CD8-positive, alpha-beta memory T cell (primary cell): ENCODE measurements around the gene MAP2. TPM values are rescaled to one million over a fixed set of nuclear protein-coding genes. Genes with fewer than 3 reads are reported as not detected.

Experiments
- CTCF ChIA-PET: fragments of 350-600 bp; sonication (Branson Sonifier 250); formaldehyde crosslinking; loops from one replicate; lab custom pipeline; 2021; ENCODE audit warnings: antibody characterized with exemption; lab: Charles Lee
- POLR2A ChIA-PET: fragments of 350-600 bp; sonication (Branson Sonifier 250); formaldehyde crosslinking; loops from one replicate; lab custom pipeline; 2021; ENCODE audit warnings: antibody characterized with exemption; lab: Charles Lee
- DNase-seq, 5 donors: peaks; one replicate each; pipeline versions ENCODE4 v3.0.0 to v3.0.0-alpha.2; 2020 to 2022; ENCODE audit warnings: mixed read lengths in 1 of 5
- H3K27ac ChIP-seq: one replicate; pipeline ENCODE4 v1.7.0; 2013; ENCODE audit warnings: low read depth, mild to moderate bottlenecking, low read length, moderate library complexity
- H3K27me3 ChIP-seq: 2 replicates; pipeline ENCODE4 v1.7.0; 2013; ENCODE audit warnings: low read length, mild to moderate bottlenecking; ENCODE audit not compliant: insufficient read depth, poor library complexity, severe bottlenecking
- H3K36me3 ChIP-seq: 2 replicates; pipeline ENCODE4 v1.7.0; 2013; ENCODE audit warnings: mild to moderate bottlenecking, low read length, moderate library complexity; ENCODE audit not compliant: insufficient read depth
- H3K4me1 ChIP-seq: 2 replicates; pipeline ENCODE4 v1.7.0; 2013; ENCODE audit warnings: mild to moderate bottlenecking, low read length, moderate library complexity; ENCODE audit not compliant: insufficient read depth
- H3K4me3 ChIP-seq: 2 replicates; pipeline ENCODE4 v1.7.0; 2013; ENCODE audit warnings: mild to moderate bottlenecking, low read length
- H3K9me3 ChIP-seq: 2 replicates; pipeline ENCODE4 v1.7.0; 2013; ENCODE audit warnings: mild to moderate bottlenecking, low read length
- H3K27ac Mint-ChIP-seq, 8 donors: one replicate each; pipeline ENCODE4 v1.8.0; 2020 to 2021; ENCODE audit warnings: mixed read lengths in 8 of 8, mild to moderate bottlenecking in 6 of 8, inconsistent platforms in 3 of 8, moderate library complexity in 3 of 8
- H3K27me3 Mint-ChIP-seq, 2 donors: one replicate each; pipeline ENCODE4 v1.8.0; 2020 to 2021; ENCODE audit warnings: mixed read lengths in 2 of 2, mild to moderate bottlenecking in 1 of 2, moderate library complexity in 1 of 2
- H3K36me3 Mint-ChIP-seq, 3 donors: one replicate each; pipeline ENCODE4 v1.8.0; 2020 to 2021; ENCODE audit warnings: mixed read lengths in 3 of 3, inconsistent platforms in 1 of 3, mild to moderate bottlenecking in 1 of 3
- H3K4me1 Mint-ChIP-seq, 3 donors: one replicate each; pipeline ENCODE4 v1.8.0; 2020 to 2021; ENCODE audit warnings: mixed read lengths in 3 of 3, inconsistent platforms in 1 of 3, mild to moderate bottlenecking in 1 of 3
- H3K4me3 Mint-ChIP-seq, 7 donors: one replicate each; pipeline ENCODE4 v1.8.0; 2020 to 2021; ENCODE audit warnings: mixed read lengths in 7 of 7, mild to moderate bottlenecking in 6 of 7, moderate library complexity in 4 of 7, inconsistent platforms in 2 of 7
- H3K9me3 Mint-ChIP-seq, 5 donors: one replicate each; pipeline ENCODE4 v1.8.0; 2020 to 2022; ENCODE audit warnings: mixed read lengths in 5 of 5, mild to moderate bottlenecking in 3 of 5, moderate library complexity in 2 of 5, inconsistent platforms in 1 of 5
- polyA plus RNA-seq: library from polyadenylated mRNA; unstranded; fragments of 300-500 nt; fragmentation: Illumina TruSeq; gene quantifications from one replicate; pipeline ENCODE4 v1.2.3, GENCODE V29; 2021
- total RNA-seq, 2 experiments: library from RNA; stranded (reverse); gene quantifications; one replicate each; pipeline ENCODE4 v1.2.3, GENCODE V29; 2021

MAP2 gene
- total and polyA plus RNA-seq, 3 experiments from 2014 or later = 0.08 TPM; not detected in 2

DNA sequence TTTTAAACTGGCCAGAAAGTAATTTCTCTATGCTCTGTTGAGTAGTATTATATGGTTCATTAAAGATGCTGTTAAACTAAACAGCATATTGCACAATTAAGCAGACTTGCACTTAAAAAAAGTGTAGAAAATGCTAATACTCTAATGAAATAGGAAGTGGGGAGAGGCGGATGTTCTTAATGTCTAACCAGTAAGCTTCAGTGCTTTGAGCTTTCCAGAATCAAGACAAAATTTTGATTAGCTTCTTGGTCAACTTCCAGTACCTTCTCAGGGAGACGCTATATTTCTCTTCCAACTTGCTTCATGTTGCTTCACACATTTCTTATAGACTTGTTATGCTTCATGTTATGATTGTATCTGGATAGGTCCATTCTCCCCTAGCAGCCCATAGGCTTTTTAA, 89.1 kb downstream of the MAP2 start:
- no peaks in the 10 kb centered on the region for H3K4me1 ChIP-seq
- no peaks in the 10 kb centered on the region for H3K27me3 ChIP-seq
- no peak overlapping the region for H3K27ac ChIP-seq
- ChIA-PET CTCF (no interaction called here), POLR2A (no interaction called here)
- no peak for DNase-seq
- H3K9me3 ChIP-seq = no peaks in the 10 kb centered on the region
- Mint-ChIP-seq H3K9me3 (no peaks in the 10 kb centered on the region), H3K27ac (no peak overlapping the region), H3K4me3 (no peak overlapping the region), H3K4me1 (no peaks in the 10 kb centered on the region), H3K27me3 (no peaks in the 10 kb centered on the region), H3K36me3 (no peaks in the 10 kb centered on the region)
- no peak overlapping the region for H3K4me3 ChIP-seq
- no peaks in the 10 kb centered on the region for H3K36me3 ChIP-seq

DNA sequence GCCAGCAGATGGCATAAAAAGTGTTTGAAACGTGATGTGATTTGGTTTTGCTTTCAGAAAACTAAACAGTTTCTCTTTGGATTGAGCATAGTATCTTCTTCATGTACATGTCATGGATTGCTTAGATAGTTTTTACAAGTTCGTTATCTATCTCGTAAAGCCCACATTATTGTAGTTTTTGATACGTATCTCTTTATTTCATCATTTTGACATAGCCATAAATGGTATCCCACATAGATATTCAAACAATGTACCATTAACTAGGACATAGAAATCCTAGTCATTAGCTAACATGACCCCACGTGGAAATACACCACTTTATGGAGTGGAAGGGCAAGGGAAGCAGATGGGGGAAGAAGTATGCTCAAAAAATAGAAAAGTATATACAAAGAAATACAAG, 93.6 kb downstream of the MAP2 start:
- ChIA-PET POLR2A (no interaction called here), CTCF (no interaction called here)
- no peak for DNase-seq
- H3K9me3 ChIP-seq = no peaks in the 10 kb centered on the region
- no peaks in the 10 kb centered on the region for H3K4me1 ChIP-seq
- no peaks in the 10 kb centered on the region for H3K36me3 ChIP-seq
- H3K27ac ChIP-seq = no peak overlapping the region
- Mint-ChIP-seq H3K36me3 (no peaks in the 10 kb centered on the region), H3K9me3 (peaks cover 0 to 3% (median 0%) of the 10 kb centered on the region in 5 donors), H3K27ac (no peak overlapping the region), H3K4me3 (no peak overlapping the region), H3K4me1 (no peaks in the 10 kb centered on the region), H3K27me3 (no peaks in the 10 kb centered on the region)
- no peak overlapping the region for H3K4me3 ChIP-seq
- no peaks in the 10 kb centered on the region for H3K27me3 ChIP-seq

DNA sequence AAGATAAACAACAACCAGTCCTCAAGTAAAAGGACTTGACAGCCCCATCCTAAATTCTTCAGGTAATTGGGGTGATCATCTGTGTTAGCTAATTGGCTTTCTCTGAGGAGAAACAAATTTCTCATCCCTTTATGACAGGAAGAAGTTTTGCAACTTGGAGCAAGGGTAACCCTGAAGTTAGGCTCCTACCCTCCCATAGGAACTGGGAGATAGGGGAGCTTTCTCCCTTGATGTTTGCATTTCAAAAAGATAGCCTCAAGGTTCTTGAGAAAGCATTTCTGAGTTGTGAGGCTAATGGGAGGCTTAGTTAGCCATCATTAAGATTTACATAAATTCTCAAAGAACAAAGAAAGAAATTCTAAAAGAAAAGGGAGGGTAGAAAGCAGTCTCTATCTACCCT, 95.4 kb downstream of the MAP2 start:
- ChIA-PET POLR2A (no interaction called here), CTCF (no interaction called here)
- no peaks in the 10 kb centered on the region for H3K36me3 ChIP-seq
- H3K27me3 ChIP-seq = no peaks in the 10 kb centered on the region
- Mint-ChIP-seq H3K36me3 (no peaks in the 10 kb centered on the region), H3K9me3 (peaks cover 0 to 3% (median 0%) of the 10 kb centered on the region in 5 donors), H3K4me3 (no peak overlapping the region), H3K27me3 (no peaks in the 10 kb centered on the region), H3K27ac (no peak overlapping the region), H3K4me1 (no peaks in the 10 kb centered on the region)
- H3K4me3 ChIP-seq = no peak overlapping the region
- no peaks in the 10 kb centered on the region for H3K9me3 ChIP-seq
- no peaks in the 10 kb centered on the region for H3K4me1 ChIP-seq
- no peak overlapping the region for H3K27ac ChIP-seq
- DNase-seq = no peak

GRCh38 chr2:209519906-209520305, 96.1 kb downstream of the MAP2 start:
- DNase-seq = no peak

GRCh38 chr2:209523041-209523740, 99.3 kb downstream of the MAP2 start:
- H3K9me3 ChIP-seq = no peaks in the 10 kb centered on the region
- CTCF ChIA-PET = no interaction called here
- H3K27ac Mint-ChIP-seq = no peak overlapping the region
- peaks cover 0 to 10% (median 4%) of the 10 kb centered on the region in 3 donors for H3K4me1 Mint-ChIP-seq
- no peak overlapping the region for H3K4me3 Mint-ChIP-seq
- no peaks in the 10 kb centered on the region for H3K36me3 Mint-ChIP-seq
- H3K4me3 ChIP-seq = no peak overlapping the region
- H3K27me3 Mint-ChIP-seq = no peaks in the 10 kb centered on the region
- H3K27me3 ChIP-seq = no peaks in the 10 kb centered on the region
- no peak overlapping the region for H3K27ac ChIP-seq
- POLR2A ChIA-PET = no interaction called here
- no peak for DNase-seq
- H3K36me3 ChIP-seq = no peaks in the 10 kb centered on the region
- no peaks in the 10 kb centered on the region for H3K4me1 ChIP-seq
- H3K9me3 Mint-ChIP-seq = peaks cover 0 to 3% (median 0%) of the 10 kb centered on the region in 5 donors

More at GRCh38 chr2:209519906-209520305, 96.1 kb downstream of the MAP2 start:
- no peak overlapping the region for H3K27ac Mint-ChIP-seq
- CTCF ChIA-PET = no interaction called here
- H3K4me3 ChIP-seq = no peak overlapping the region
- H3K9me3 ChIP-seq = no peaks in the 10 kb centered on the region
- no peaks in the 10 kb centered on the region for H3K4me1 ChIP-seq
- POLR2A ChIA-PET = no interaction called here
- no peaks in the 10 kb centered on the region for H3K27me3 Mint-ChIP-seq
- peaks cover 0 to 3% (median 0%) of the 10 kb centered on the region in 5 donors for H3K9me3 Mint-ChIP-seq
- no peak overlapping the region for H3K27ac ChIP-seq
- no peak overlapping the region for H3K4me3 Mint-ChIP-seq
- no peaks in the 10 kb centered on the region for H3K4me1 Mint-ChIP-seq
- no peaks in the 10 kb centered on the region for H3K36me3 Mint-ChIP-seq
- H3K36me3 ChIP-seq = no peaks in the 10 kb centered on the region
- no peaks in the 10 kb centered on the region for H3K27me3 ChIP-seq

GRCh38 chr2:209523867-209524266, 100.0 kb downstream of the MAP2 start:
- H3K27me3 ChIP-seq = no peaks in the 10 kb centered on the region
- ChIA-PET CTCF (no interaction called here), POLR2A (no interaction called here)
- H3K9me3 ChIP-seq = no peaks in the 10 kb centered on the region
- DNase-seq = no peak
- no peaks in the 10 kb centered on the region for H3K36me3 Mint-ChIP-seq
- H3K4me1 Mint-ChIP-seq = peaks cover 0 to 10% (median 4%) of the 10 kb centered on the region in 3 donors
- no peaks in the 10 kb centered on the region for H3K4me1 ChIP-seq
- H3K27ac Mint-ChIP-seq = no peak overlapping the region
- H3K27ac ChIP-seq = no peak overlapping the region
- H3K27me3 Mint-ChIP-seq = no peaks in the 10 kb centered on the region
- H3K4me3 Mint-ChIP-seq = no peak overlapping the region
- H3K36me3 ChIP-seq = no peaks in the 10 kb centered on the region
- H3K4me3 ChIP-seq = no peak overlapping the region
- peaks cover 0 to under 1% (median 0%) of the 10 kb centered on the region in 5 donors for H3K9me3 Mint-ChIP-seq

- no peak for DNase-seq
- ChIA-PET CTCF (interaction anchor here (0.6 kb wide), 1 partner anchor 15 kb away, joined by 3 read pairs; no protein-coding TSS in a partner anchor), POLR2A (no interaction called here)
- no peaks in the 10 kb centered on the region for H3K36me3 ChIP-seq
- Mint-ChIP-seq H3K4me3 (no peak overlapping the region), H3K27ac (no peak overlapping the region), H3K27me3 (no peaks in the 10 kb centered on the region), H3K9me3 (peaks cover 0 to 3% (median 0%) of the 10 kb centered on the region in 5 donors), H3K4me1 (peaks cover 0 to 10% (median 4%) of the 10 kb centered on the region in 3 donors), H3K36me3 (no peaks in the 10 kb centered on the region)
- no peaks in the 10 kb centered on the region for H3K27me3 ChIP-seq
- H3K4me1 ChIP-seq = no peaks in the 10 kb centered on the region
- no peak overlapping the region for H3K27ac ChIP-seq
- no peaks in the 10 kb centered on the region for H3K9me3 ChIP-seq
- no peak overlapping the region for H3K4me3 ChIP-seq
Observed at GRCh38 chr2:209525331-209525730, 101.5 kb downstream of the MAP2 start.

GRCh38 chr2:209525834-209526281, 102.0 kb downstream of the MAP2 start:
- no peak overlapping the region for H3K27ac ChIP-seq
- Mint-ChIP-seq H3K9me3 (peaks cover 0 to 3% (median 0%) of the 10 kb centered on the region in 5 donors), H3K27ac (no peak overlapping the region), H3K4me3 (no peak overlapping the region), H3K4me1 (peaks cover 0 to 10% (median 4%) of the 10 kb centered on the region in 3 donors), H3K36me3 (no peaks in the 10 kb centered on the region), H3K27me3 (no peaks in the 10 kb centered on the region)
- ChIA-PET CTCF (interaction anchor here (0.6 kb wide), 1 partner anchor 14 kb away, joined by 3 read pairs; no protein-coding TSS in a partner anchor), POLR2A (no interaction called here)
- no peaks in the 10 kb centered on the region for H3K27me3 ChIP-seq
- H3K9me3 ChIP-seq = no peaks in the 10 kb centered on the region
- H3K4me3 ChIP-seq = no peak overlapping the region
- no peaks in the 10 kb centered on the region for H3K4me1 ChIP-seq
- H3K36me3 ChIP-seq = no peaks in the 10 kb centered on the region
- no peak for DNase-seq
